Mucosa of descending colon (tissue), 3 donors: ENCODE results near the gene TBCEL. TPM values are rescaled to one million over a fixed set of nuclear protein-coding genes. Genes with fewer than 3 reads are reported as not detected.
A peak's percentile ranks its signal among the peaks of the same experiment; 100 is the strongest.

ENCODE experiments used
- ATAC-seq: fragments of 200-7000 bp; cut with Tn5 transposase; one replicate; pipeline ENCODE4 v1.9.1; 2020; ENCODE audit warnings: mild to moderate bottlenecking, moderate library complexity
- DNase-seq, 3 donors: peaks; one replicate each; pipeline ENCODE4 v3.0.0-alpha.2; 2020
- H3K36me3 ChIP-seq: fragments of 200-600 bp; one replicate; pipeline ENCODE4 v1.8.0; 2021; ENCODE audit warnings: low read depth, mild to moderate bottlenecking
- H3K4me1 ChIP-seq: fragments of 200-600 bp; one replicate; pipeline ENCODE4 v1.8.0; 2021; ENCODE audit warnings: low read depth, mild to moderate bottlenecking
- H3K4me3 ChIP-seq: fragments of 200-600 bp; one replicate; pipeline ENCODE4 v1.8.0; 2021; ENCODE audit warnings: mild to moderate bottlenecking
- H3K9me3 ChIP-seq: fragments of 200-600 bp; one replicate; pipeline ENCODE4 v1.8.0; 2021; ENCODE audit warnings: mild to moderate bottlenecking
- CTCF ChIP-seq: fragments of 200-600 bp; IDR thresholded peaks from one replicate; pipeline ENCODE4 v1.8.0; 2022; ENCODE audit warnings: antibody characterized with exemption, mild to moderate bottlenecking
- intact Hi-C, 2 donors: fragments of 100-400 bp; cut with DNase I in 1 of 2; cut with micrococcal nuclease in 1 of 2; formaldehyde crosslinking; loops; one replicate each; pipeline versions ENCODE4 v1.11.0 to v1.11.1; 2022; cut with DNase I, micrococcal nuclease
- total RNA-seq, 3 donors: library from RNA; stranded (reverse); fragmentation: NEBNext Ultra II Directional in 2 of 3; extraction: Animal tissue kit (Norgen Biotek cat#: 25700) in 2 of 3; gene quantifications; one replicate each; pipeline versions ENCODE4 v1.2.1 to v1.2.4, GENCODE V29; 2021 to 2023
- donor health status: DM: no; HTN: no; CAD: no; lungs with moderate emphysema.
- donor health status: DM: no; HTN: no; CAD: no.
- donor health status: DM: no; HTN: yes; CAD: no.

TBCEL gene
- total RNA-seq, 3 donors from 2014 or later = 11.7 to 36.5 (median 12.8) TPM

DNA sequence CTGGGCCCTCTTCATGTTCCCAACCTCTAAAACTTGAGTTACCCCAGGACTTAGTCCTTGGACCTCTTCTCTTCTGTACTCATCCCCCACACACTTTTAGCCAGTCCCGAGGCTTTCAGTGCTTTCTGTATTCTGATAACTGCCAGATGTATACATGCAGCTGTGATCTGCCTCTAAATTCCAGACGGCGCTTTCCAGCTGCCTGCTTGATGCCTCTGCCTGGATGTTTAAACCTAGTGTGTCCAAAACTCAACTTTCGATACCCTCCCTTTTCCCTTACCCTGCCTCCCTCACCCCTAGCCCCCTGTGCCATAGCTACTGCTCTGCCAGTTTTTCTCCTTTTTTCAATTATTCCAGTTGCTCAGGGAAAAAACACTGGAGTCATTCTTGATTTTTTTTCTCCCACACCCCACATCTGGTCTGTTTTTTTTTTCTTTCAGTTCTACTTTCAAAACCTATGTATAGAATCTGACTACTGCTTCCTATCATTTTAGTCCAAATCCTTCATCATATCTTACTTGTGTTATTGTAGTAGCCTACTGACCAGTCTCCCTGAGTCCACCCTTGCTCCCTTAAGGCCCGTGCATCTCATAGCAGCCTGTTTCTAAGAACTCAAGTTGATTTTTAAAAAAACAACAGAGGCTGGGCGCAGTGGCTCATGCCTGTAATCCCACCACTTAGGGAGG, 44.2 kb downstream of the TBCEL start:
- peaks cover 21% of the 10 kb centered on the region for H3K4me1 ChIP-seq
- TF ChIP-seq CTCF = no peak
- ATAC-seq (peak; percentile 20), DNase-seq (peak in 1 of 3 donors; percentile 25)
- no peaks in the 10 kb centered on the region for H3K36me3 ChIP-seq
- intact Hi-C loops = no loop called here
- no peaks in the 10 kb centered on the region for H3K9me3 ChIP-seq
- no peak overlapping the region for H3K4me3 ChIP-seq

DNA sequence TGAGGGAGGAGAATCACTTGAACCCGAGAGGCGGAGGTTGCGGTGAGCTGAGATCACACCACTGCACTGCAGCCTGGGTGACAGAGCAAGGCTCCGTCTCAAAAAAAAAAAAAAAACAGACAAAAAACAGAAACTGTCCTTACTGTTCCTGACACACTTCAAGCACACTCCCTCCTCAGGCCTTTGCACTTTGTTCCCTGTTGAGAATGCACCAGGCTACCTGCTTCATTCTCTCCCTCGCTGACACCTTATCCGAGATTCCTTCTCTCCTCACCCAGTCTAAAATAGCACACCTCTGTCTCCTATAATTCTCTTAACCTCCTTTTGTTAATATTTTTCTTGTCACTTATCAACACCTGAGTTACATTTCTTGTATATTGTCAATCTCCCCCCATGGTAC, 44.9 kb downstream of the TBCEL start:
- no peaks in the 10 kb centered on the region for H3K9me3 ChIP-seq
- no peaks in the 10 kb centered on the region for H3K36me3 ChIP-seq
- no peak overlapping the region for H3K4me3 ChIP-seq
- DNase-seq = peak in 1 of 3 donors; percentile 34
- peak; percentile 75 for ATAC-seq
- intact Hi-C loops = no loop called here
- peaks cover 21% of the 10 kb centered on the region for H3K4me1 ChIP-seq
- no peak for TF ChIP-seq CTCF

DNA sequence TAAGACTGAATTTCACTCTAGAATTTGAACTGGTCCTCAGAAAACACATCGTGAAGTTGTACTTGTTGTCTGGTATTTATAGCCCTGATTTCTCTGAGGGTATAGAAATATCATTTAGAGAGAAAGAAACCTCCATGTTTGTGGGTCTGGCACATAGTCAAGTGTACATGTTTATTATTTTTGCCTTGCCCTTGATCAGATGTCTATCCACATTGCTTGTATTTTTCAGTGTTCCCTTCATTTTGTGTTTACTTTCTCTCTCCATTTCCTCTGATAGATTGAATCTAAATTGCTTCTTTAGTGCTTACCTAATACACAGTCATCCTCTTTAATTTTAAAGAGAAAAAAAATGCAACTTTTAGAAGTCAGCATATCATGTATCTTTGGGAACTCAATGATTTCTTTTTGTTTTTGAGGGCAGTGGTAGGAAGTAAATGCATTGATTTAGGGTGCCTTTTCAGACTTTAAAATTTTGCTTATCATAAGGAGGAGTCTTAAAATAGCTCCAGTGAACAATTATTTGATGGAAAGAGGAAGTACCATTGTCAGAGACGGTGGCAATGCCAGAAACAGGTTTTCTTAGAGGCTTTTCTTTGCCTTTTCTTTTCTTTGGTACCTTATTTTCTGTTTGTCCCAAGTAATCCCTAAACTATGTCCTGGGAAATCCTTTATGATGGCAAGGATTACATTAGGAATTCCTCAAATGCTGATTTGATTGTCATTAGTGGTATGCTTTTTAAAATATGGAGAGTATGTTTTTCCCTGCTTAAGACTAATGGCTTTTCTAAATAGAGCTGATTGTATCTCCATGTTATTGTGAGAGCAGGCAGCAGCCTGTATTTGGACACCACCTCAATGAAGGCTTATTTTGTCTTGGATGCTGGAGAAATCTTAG, 47.3 kb downstream of the TBCEL start:
- intact Hi-C loops = no loop called here
- no peak for ATAC-seq
- no peak overlapping the region for H3K4me3 ChIP-seq
- H3K4me1 ChIP-seq = peaks cover 21% of the 10 kb centered on the region
- no peaks in the 10 kb centered on the region for H3K36me3 ChIP-seq
- no peak for DNase-seq
- TF ChIP-seq CTCF = no peak
- no peaks in the 10 kb centered on the region for H3K9me3 ChIP-seq

- DNase-seq = no peak
- Histone ChIP-seq H3K9me3 (no peaks in the 10 kb centered on the region), H3K4me3 (no peak overlapping the region), H3K4me1 (peaks cover 17% of the 10 kb centered on the region), H3K36me3 (no peaks in the 10 kb centered on the region)
- intact Hi-C loops = no loop called here
- no peak for TF ChIP-seq CTCF
- ATAC-seq = no peak
These were observed 48.0 kb downstream of the TBCEL start for GRCh38 chr11:121071846-121072450.

DNA sequence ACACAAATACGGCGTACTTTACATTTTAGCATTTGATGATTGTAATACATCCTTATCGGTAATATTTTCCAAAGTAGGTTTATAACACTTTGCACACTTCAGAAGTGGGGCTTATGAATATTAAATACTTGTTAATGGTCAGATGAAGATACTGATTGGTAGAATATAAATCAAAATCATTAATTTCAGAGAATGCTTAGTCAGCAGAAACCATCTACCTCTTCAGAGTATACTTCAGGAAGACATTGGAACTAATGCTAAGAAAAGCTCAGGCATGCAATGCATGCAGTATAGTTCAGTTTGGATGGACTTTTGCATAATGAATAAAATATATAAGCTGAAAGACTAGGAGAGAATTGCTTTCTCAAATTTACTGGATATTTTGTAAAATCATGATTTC, 57.4 kb downstream of the TBCEL start:
- no peak for DNase-seq
- H3K4me3 ChIP-seq = no peak overlapping the region
- H3K36me3 ChIP-seq = no peaks in the 10 kb centered on the region
- no peaks in the 10 kb centered on the region for H3K4me1 ChIP-seq
- H3K9me3 ChIP-seq = no peaks in the 10 kb centered on the region
- TF ChIP-seq CTCF = no peak
- ATAC-seq = no peak
- intact Hi-C loops = no loop called here
